ENCODE results near the gene ADGRL3.

GRCh38 chr4:61246034-61246433 is 45.9 kb downstream of the ADGRL3 start:
- TF ChIP-seq SP1 (IDR thresholded peaks at IDR 0.05) (no peak), RXRA (IDR thresholded peaks at IDR 0.05) (no peak)
- TF ChIP-seq, protein P1, sequence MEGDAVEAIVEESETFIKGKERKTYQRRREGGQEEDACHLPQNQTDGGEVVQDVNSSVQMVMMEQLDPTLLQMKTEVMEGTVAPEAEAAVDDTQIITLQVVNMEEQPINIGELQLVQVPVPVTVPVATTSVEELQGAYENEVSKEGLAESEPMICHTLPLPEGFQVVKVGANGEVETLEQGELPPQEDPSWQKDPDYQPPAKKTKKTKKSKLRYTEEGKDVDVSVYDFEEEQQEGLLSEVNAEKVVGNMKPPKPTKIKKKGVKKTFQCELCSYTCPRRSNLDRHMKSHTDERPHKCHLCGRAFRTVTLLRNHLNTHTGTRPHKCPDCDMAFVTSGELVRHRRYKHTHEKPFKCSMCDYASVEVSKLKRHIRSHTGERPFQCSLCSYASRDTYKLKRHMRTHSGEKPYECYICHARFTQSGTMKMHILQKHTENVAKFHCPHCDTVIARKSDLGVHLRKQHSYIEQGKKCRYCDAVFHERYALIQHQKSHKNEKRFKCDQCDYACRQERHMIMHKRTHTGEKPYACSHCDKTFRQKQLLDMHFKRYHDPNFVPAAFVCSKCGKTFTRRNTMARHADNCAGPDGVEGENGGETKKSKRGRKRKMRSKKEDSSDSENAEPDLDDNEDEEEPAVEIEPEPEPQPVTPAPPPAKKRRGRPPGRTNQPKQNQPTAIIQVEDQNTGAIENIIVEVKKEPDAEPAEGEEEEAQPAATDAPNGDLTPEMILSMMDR (IDR thresholded peaks at IDR 0.05; ENCODE audit: low read depth, low read length, missing input control): no peak

Measured in liver (tissue), 3 donors.